ENCODE measurements around the gene NEDD9.

The NEDD9 gene

GRCh38 chr6:11207199-11207968 lies 25.1 kb downstream of the NEDD9 start:
- peaks cover 4% of the 10 kb centered on the region for H3K36me3 ChIP-seq (ENCODE audit: control insufficient read depth, insufficient read depth, low read length)
- H3K27ac ChIP-seq (ENCODE audit: low read depth, low read length): no peak overlapping the region

DNA sequence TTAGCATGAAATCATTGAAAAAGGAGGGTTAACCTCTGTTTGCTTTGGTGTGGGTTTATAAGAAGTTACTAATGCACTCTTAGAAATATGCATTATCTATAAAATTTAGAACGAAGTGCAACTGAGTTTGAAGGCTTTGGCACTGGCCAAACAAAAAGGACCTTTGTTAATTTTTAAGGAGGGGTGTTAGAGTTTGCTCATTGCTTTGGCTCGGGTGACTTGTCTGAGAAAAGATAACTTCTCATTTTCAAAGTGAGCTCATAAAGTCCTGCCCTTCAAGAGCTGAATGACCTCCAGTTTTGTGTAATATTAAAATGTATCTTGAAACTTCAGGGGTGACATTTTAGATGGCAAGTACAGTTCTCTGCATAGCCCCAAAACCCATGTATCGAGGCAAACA lies 25.9 kb downstream of the NEDD9 start:
- Histone ChIP-seq H3K4me3 (ENCODE audit: low read length) (no peak overlapping the region), H3K27ac (ENCODE audit: low read depth, low read length) (no peak overlapping the region), H3K9ac (ENCODE audit: low read length) (no peak overlapping the region), H3K27me3 (ENCODE audit: control insufficient read depth, insufficient read depth, low read length) (no peaks in the 10 kb centered on the region), H3K4me1 (ENCODE audit: control insufficient read depth, insufficient read depth, low read length) (peaks cover 2% of the 10 kb centered on the region), H3K36me3 (ENCODE audit: control insufficient read depth, insufficient read depth, low read length) (peaks cover 4% of the 10 kb centered on the region)

More at GRCh38 chr6:11207199-11207968, 25.1 kb downstream of the NEDD9 start:
- Histone ChIP-seq H3K9ac (ENCODE audit: low read length) (no peak overlapping the region), H3K4me1 (ENCODE audit: control insufficient read depth, insufficient read depth, low read length) (peaks cover 2% of the 10 kb centered on the region), H3K4me3 (ENCODE audit: low read length) (no peak overlapping the region), H3K27me3 (ENCODE audit: control insufficient read depth, insufficient read depth, low read length) (no peaks in the 10 kb centered on the region)

GRCh38 chr6:11204794-11205366 lies 27.6 kb downstream of the NEDD9 start:
- no peak overlapping the region for H3K4me3 ChIP-seq (ENCODE audit: low read length)
- no peaks in the 10 kb centered on the region for H3K27me3 ChIP-seq (ENCODE audit: control insufficient read depth, insufficient read depth, low read length)
- peaks cover 4% of the 10 kb centered on the region for H3K36me3 ChIP-seq (ENCODE audit: control insufficient read depth, insufficient read depth, low read length)
- peaks cover 2% of the 10 kb centered on the region for H3K4me1 ChIP-seq (ENCODE audit: control insufficient read depth, insufficient read depth, low read length)
- no peak overlapping the region for H3K9ac ChIP-seq (ENCODE audit: low read length)
- H3K27ac ChIP-seq (ENCODE audit: low read depth, low read length): no peak overlapping the region

DNA sequence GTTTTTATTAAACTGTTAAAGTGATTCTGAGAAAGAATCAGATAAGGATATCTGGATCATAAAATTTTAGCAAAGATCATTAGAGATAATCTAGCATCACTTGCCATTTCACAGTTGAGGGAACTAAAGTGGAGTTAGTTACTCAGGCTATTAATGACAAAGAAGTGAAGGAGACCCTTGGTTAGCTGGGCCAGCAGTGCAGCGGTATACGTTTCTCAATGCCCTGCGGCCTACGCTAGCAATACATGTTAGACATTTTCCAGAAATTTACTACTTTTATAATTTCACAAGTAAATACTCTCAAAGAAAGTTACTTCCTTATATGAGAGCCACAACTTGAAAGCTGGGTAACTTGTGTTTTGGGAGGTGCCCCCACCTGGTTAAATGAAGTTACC lies 28.5 kb downstream of the NEDD9 start:
- H3K27ac ChIP-seq (ENCODE audit: low read depth, low read length): no peak overlapping the region
- H3K4me3 ChIP-seq (ENCODE audit: low read length): no peak overlapping the region
- H3K36me3 ChIP-seq (ENCODE audit: control insufficient read depth, insufficient read depth, low read length): no peaks in the 10 kb centered on the region
- H3K9ac ChIP-seq (ENCODE audit: low read length): no peak overlapping the region
- no peaks in the 10 kb centered on the region for H3K4me1 ChIP-seq (ENCODE audit: control insufficient read depth, insufficient read depth, low read length)
- H3K27me3 ChIP-seq (ENCODE audit: control insufficient read depth, insufficient read depth, low read length): no peaks in the 10 kb centered on the region

DNA sequence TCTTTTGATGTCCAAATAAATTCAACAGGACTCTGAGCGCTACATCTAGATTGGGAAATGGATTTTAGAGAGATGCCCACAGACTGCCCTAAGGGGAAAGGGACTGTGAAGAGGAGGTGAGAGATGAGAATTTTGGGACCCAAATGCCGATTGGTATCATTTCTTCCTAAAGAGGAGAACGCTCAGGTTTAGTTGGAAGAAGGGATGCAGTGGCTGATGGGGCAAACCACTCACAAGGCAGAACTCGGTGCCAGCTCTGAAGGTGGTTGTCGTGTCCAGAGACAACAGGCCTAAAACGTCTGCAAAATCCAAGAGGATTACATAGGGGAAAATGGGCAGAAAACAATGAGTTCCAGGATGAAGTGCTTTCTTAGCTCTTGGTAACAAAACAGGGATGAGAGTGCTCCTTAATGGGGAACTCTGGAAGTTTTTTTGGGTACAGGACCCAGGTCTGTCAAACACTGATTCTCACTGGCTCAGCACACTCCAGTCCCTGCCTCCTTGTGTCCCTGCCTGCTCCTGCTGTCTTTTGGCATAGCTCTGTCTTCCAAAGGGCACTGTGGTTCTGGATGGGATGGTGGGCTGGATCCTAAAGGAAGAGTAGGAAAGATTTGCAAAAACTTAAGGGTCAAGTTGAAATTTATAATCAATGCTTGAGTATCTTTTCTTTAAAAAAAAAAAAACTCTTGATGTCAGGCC lies 29.0 kb downstream of the NEDD9 start:
- Histone ChIP-seq H3K4me1 (ENCODE audit: control insufficient read depth, insufficient read depth, low read length) (no peaks in the 10 kb centered on the region), H3K27ac (ENCODE audit: low read depth, low read length) (no peak overlapping the region), H3K36me3 (ENCODE audit: control insufficient read depth, insufficient read depth, low read length) (no peaks in the 10 kb centered on the region), H3K9ac (ENCODE audit: low read length) (no peak overlapping the region), H3K4me3 (ENCODE audit: low read length) (peak overlapping the region; percentile 12), H3K27me3 (ENCODE audit: control insufficient read depth, insufficient read depth, low read length) (no peaks in the 10 kb centered on the region)

- Histone ChIP-seq H3K9ac (ENCODE audit: low read length) (no peak overlapping the region), H3K4me3 (ENCODE audit: low read length) (peak overlapping the region; percentile 12), H3K27me3 (ENCODE audit: control insufficient read depth, insufficient read depth, low read length) (no peaks in the 10 kb centered on the region), H3K36me3 (ENCODE audit: control insufficient read depth, insufficient read depth, low read length) (no peaks in the 10 kb centered on the region), H3K4me1 (ENCODE audit: control insufficient read depth, insufficient read depth, low read length) (no peaks in the 10 kb centered on the region), H3K27ac (ENCODE audit: low read depth, low read length) (no peak overlapping the region)
Measured at GRCh38 chr6:11202513-11203305, 29.8 kb downstream of the NEDD9 start.

DNA sequence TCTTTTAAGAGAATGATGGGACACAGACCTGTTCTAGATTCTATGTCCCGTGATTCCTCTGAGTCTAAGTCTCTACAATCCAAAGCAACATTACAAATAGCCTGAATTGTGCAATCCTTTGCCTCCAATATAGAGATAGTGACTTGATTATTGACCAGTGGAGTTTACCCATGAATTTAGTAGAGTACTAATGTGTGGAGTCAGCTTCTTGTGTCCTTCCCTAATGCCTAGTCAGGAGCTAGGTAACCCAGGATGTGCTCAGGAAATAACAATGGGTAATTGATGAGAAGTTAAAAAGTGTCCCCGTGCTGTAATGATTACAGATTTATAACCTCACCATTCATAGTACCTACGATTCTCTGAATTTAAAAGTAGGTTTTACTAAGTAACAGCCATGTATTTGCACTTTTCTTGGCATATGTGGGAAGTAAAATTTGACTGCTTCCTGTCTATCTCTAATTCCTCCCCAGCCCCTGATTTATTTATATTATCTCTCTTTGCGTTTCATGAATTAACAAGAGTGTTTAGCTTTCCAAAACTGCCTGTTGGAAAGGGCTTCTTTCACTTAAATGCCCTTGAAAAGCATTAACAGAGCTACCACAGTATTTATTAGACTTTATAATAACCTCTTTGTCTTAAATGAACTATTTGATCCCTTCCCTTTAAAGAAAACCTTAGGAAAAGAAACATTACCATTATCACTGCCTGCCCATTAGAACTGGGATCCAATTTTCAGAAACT lies 30.5 kb downstream of the NEDD9 start:
- no peak overlapping the region for H3K9ac ChIP-seq (ENCODE audit: low read length)
- no peak overlapping the region for H3K4me3 ChIP-seq (ENCODE audit: low read length)
- no peak overlapping the region for H3K27ac ChIP-seq (ENCODE audit: low read depth, low read length)
- no peaks in the 10 kb centered on the region for H3K4me1 ChIP-seq (ENCODE audit: control insufficient read depth, insufficient read depth, low read length)
- no peaks in the 10 kb centered on the region for H3K27me3 ChIP-seq (ENCODE audit: control insufficient read depth, insufficient read depth, low read length)
- no peaks in the 10 kb centered on the region for H3K36me3 ChIP-seq (ENCODE audit: control insufficient read depth, insufficient read depth, low read length)

GRCh38 chr6:11201015-11201414 lies 31.5 kb downstream of the NEDD9 start:
- no peak overlapping the region for H3K27ac ChIP-seq (ENCODE audit: low read depth, low read length)
- H3K4me1 ChIP-seq (ENCODE audit: control insufficient read depth, insufficient read depth, low read length): no peaks in the 10 kb centered on the region
- no peaks in the 10 kb centered on the region for H3K27me3 ChIP-seq (ENCODE audit: control insufficient read depth, insufficient read depth, low read length)
- H3K9ac ChIP-seq (ENCODE audit: low read length): no peak overlapping the region
- H3K4me3 ChIP-seq (ENCODE audit: low read length): no peak overlapping the region
- H3K36me3 ChIP-seq (ENCODE audit: control insufficient read depth, insufficient read depth, low read length): no peaks in the 10 kb centered on the region

GRCh38 chr6:11200356-11200755 lies 32.1 kb downstream of the NEDD9 start:
- Histone ChIP-seq H3K27ac (ENCODE audit: low read depth, low read length) (no peak overlapping the region), H3K4me3 (ENCODE audit: low read length) (no peak overlapping the region), H3K9ac (ENCODE audit: low read length) (no peak overlapping the region), H3K36me3 (ENCODE audit: control insufficient read depth, insufficient read depth, low read length) (no peaks in the 10 kb centered on the region), H3K27me3 (ENCODE audit: control insufficient read depth, insufficient read depth, low read length) (no peaks in the 10 kb centered on the region), H3K4me1 (ENCODE audit: control insufficient read depth, insufficient read depth, low read length) (no peaks in the 10 kb centered on the region)

DNA sequence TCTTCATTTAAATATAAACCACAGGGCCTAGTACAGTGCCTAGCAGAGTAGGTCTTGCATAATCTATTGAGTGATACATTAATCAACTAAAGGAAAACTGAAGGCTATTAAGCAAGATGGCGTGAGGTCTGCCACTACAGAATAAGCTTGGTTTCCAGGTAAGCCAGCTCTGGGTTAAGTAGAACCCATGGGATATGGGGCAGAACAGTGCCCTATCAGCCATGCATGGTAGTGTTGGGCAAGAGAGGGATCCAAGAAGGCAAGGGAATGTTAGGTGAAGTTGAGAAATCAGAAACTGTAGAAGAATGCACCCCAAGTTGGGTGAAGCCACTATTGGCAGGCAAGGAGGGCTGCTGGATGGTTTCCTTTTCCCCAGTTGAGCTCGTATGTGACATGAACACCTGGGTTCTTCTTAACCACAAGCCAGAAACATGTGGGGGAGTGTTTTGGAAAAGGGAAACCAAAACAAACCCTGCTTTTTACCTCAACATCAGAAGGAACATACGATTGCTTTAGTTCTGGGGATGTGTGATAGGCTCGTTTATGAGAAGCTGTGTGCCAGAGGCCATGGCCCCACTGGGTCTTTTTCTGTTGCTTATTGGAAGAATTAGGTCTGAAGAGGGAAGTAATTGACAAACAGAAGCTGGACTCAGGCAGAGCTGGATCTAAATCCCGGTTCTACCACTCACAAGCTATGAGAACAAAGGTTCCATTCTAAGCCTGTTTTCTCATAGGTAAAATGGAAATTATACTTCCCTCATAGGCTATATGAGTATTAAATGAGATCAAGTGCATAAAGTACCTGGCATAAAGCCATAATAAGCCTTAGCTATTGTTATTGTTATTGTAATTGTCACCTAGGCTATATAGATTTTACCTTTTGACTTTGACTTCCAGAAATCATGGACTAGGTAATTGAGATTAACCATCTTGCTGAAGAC lies 33.5 kb downstream of the NEDD9 start:
- Histone ChIP-seq H3K4me3 (ENCODE audit: low read length) (no peak overlapping the region), H3K9ac (ENCODE audit: low read length) (no peak overlapping the region), H3K36me3 (ENCODE audit: control insufficient read depth, insufficient read depth, low read length) (no peaks in the 10 kb centered on the region), H3K27me3 (ENCODE audit: control insufficient read depth, insufficient read depth, low read length) (no peaks in the 10 kb centered on the region), H3K27ac (ENCODE audit: low read depth, low read length) (no peak overlapping the region), H3K4me1 (ENCODE audit: control insufficient read depth, insufficient read depth, low read length) (no peaks in the 10 kb centered on the region)

GRCh38 chr6:11197850-11198249 lies 34.6 kb downstream of the NEDD9 start:
- Histone ChIP-seq H3K27me3 (ENCODE audit: control insufficient read depth, insufficient read depth, low read length) (no peaks in the 10 kb centered on the region), H3K9ac (ENCODE audit: low read length) (no peak overlapping the region), H3K4me3 (ENCODE audit: low read length) (no peak overlapping the region), H3K27ac (ENCODE audit: low read depth, low read length) (no peak overlapping the region), H3K4me1 (ENCODE audit: control insufficient read depth, insufficient read depth, low read length) (no peaks in the 10 kb centered on the region), H3K36me3 (ENCODE audit: control insufficient read depth, insufficient read depth, low read length) (no peaks in the 10 kb centered on the region)

Measured in rectal smooth muscle tissue (tissue), 1 donor.